ENCODE results near the gene INHBC. TPM values are rescaled to one million over a fixed set of nuclear protein-coding genes. Genes with fewer than 3 reads are reported as not detected.

The INHBC gene
- total and polyA plus RNA-seq, 3 donors from 2014 or later: 1.8 to 3.1 (median 2.1) TPM

DNA sequence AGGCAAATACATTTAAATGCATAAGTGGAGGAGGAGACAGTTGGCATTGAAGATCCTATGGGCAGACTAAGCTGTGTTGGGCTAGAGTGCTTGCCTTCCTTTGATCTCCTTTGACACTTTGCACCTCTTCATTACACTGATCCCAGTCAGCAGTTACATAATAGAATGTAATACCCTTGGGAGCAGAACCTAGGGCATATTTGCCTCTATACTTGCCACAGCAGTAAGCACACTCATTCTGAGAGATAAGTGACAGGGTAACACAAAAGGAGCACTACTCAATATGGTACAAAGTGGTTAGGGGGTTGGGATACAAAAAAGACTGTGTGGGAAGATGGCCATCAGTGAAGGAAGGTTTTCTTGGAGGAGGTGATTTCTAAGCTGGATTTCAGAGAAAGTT is 62.2 kb downstream of the INHBC start:
- Histone ChIP-seq H3K27me3 (no peaks in the 10 kb centered on the region), H3K4me3 (no peak overlapping the region), H3K27ac (no peak overlapping the region), H3K9me3 (no peaks in the 10 kb centered on the region), H3K4me1 (no peaks in the 10 kb centered on the region), H3K36me3 (ENCODE audit: low read depth, missing control alignments) (no peaks in the 10 kb centered on the region)
- TF ChIP-seq POLR2A (IDR thresholded peaks at IDR 0.05): no peak
- TF ChIP-seq, protein P1, sequence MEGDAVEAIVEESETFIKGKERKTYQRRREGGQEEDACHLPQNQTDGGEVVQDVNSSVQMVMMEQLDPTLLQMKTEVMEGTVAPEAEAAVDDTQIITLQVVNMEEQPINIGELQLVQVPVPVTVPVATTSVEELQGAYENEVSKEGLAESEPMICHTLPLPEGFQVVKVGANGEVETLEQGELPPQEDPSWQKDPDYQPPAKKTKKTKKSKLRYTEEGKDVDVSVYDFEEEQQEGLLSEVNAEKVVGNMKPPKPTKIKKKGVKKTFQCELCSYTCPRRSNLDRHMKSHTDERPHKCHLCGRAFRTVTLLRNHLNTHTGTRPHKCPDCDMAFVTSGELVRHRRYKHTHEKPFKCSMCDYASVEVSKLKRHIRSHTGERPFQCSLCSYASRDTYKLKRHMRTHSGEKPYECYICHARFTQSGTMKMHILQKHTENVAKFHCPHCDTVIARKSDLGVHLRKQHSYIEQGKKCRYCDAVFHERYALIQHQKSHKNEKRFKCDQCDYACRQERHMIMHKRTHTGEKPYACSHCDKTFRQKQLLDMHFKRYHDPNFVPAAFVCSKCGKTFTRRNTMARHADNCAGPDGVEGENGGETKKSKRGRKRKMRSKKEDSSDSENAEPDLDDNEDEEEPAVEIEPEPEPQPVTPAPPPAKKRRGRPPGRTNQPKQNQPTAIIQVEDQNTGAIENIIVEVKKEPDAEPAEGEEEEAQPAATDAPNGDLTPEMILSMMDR (IDR thresholded peaks at IDR 0.05): no peak
- intact Hi-C loops (cut with DNase I; ENCODE audit: low total_unique reads): no loop called here
- no peak for DNase-seq

DNA sequence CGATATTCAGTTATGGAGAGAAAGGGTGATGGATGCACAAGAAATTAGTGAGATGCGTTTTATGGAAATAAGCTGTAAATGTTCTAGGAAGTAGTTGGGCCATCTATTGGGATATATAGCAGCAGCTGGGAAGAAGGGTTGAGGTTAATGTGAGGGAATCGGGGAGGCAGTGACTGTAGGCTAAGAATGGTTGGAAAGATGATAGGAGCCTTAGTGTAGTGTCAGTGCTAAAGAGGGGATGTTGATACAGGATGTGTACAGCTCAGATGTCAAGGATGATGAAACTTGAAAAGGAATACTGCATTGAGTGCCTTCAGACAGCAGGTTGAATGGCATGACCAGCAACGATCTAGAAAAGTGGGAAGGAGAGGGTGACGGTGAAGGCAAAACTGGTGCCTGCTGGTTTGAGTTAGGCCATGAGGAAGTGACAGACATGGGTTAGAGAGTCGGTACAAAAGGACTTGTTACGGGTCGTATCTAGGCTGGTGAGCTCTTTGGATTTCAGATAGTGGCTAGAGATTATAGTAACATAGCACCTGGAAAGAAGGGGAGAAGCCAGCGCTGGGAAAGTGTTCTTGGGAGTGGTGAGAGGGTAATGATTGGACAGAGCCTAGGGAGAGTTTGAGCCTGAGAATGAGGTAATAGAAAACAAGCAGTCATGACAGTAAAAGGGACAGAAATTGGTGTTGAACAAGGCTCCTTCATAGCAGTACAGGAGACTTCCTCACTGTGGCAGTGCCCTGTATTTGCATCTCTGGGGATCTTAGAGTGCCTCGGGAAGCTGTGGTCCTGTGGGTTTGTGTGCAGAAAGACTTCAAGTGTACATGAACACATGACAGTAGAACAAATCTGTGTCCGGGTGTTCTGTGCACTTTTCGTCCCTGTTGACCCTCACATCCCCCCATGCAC is 62.9 kb downstream of the INHBC start:
- no peak for TF ChIP-seq POLR2A (IDR thresholded peaks at IDR 0.05)
- TF ChIP-seq, protein P1 (IDR thresholded peaks at IDR 0.05): no peak
- H3K4me1 ChIP-seq: no peaks in the 10 kb centered on the region
- WGBS, 2 donors: 89 to 92% methylated on average over 12 of the region's 12 CpGs
- no peaks in the 10 kb centered on the region for H3K9me3 ChIP-seq
- no peaks in the 10 kb centered on the region for H3K27me3 ChIP-seq
- no peak overlapping the region for H3K27ac ChIP-seq
- no peak for DNase-seq
- no peaks in the 10 kb centered on the region for H3K36me3 ChIP-seq (ENCODE audit: low read depth, missing control alignments)
- intact Hi-C loops (cut with DNase I; ENCODE audit: low total_unique reads): no loop called here
- H3K4me3 ChIP-seq: no peak overlapping the region

DNA sequence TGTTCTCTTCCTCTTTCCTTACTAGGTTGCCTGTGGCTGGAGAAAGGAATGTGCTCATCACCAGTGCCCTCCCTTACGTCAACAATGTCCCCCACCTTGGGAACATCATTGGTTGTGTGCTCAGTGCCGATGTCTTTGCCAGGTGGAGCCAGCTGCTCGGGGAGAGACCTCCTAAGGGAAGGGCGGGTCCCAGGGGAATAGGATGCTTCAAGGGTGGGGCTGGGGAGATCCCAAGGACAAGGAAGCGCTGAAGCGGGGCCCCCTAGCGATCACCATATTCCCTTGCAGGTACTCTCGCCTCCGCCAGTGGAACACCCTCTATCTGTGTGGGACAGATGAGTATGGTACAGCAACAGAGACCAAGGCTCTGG is 63.5 kb downstream of the INHBC start:
- 86% methylated on average over 9 of the region's 9 CpGs for WGBS, 2 donors
- intact Hi-C loops (cut with DNase I; ENCODE audit: low total_unique reads): no loop called here
- no peak for DNase-seq
- no peaks in the 10 kb centered on the region for H3K36me3 ChIP-seq (ENCODE audit: low read depth, missing control alignments)
- TF ChIP-seq, protein P1 (IDR thresholded peaks at IDR 0.05): no peak
- TF ChIP-seq POLR2A (IDR thresholded peaks at IDR 0.05): no peak
- H3K4me1 ChIP-seq: no peaks in the 10 kb centered on the region
- no peak overlapping the region for H3K4me3 ChIP-seq
- no peaks in the 10 kb centered on the region for H3K9me3 ChIP-seq
- H3K27ac ChIP-seq: no peak overlapping the region
- no peaks in the 10 kb centered on the region for H3K27me3 ChIP-seq

DNA sequence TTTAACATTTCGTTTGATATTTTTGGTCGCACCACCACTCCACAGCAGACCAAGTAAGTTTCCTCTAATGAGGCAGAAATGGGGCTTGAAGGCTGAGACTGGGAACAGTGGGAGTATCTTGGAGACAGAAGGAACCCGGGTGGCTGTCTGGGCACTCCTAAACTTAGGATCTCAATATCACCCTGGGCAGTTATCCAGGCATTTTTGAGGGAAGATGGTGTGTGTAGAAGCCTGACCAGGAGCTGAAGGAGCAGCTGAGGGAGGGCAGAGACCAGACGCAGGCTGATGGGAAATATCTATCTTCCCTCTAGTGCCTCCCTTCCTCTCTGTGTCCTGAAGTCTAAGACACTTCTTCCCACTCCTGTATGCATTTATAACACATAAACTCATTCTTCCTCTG is 64.0 kb downstream of the INHBC start:
- intact Hi-C loops (cut with DNase I; ENCODE audit: low total_unique reads): no loop called here
- TF ChIP-seq, protein P1 (IDR thresholded peaks at IDR 0.05): no peak
- no peak for TF ChIP-seq POLR2A (IDR thresholded peaks at IDR 0.05)
- 89 to 96% methylated on average over 4 of the region's 4 CpGs for WGBS, 2 donors
- Histone ChIP-seq H3K4me3 (no peak overlapping the region), H3K9me3 (no peaks in the 10 kb centered on the region), H3K27ac (no peak overlapping the region), H3K36me3 (ENCODE audit: low read depth, missing control alignments) (no peaks in the 10 kb centered on the region), H3K4me1 (no peaks in the 10 kb centered on the region), H3K27me3 (no peaks in the 10 kb centered on the region)
- no peak for DNase-seq

DNA sequence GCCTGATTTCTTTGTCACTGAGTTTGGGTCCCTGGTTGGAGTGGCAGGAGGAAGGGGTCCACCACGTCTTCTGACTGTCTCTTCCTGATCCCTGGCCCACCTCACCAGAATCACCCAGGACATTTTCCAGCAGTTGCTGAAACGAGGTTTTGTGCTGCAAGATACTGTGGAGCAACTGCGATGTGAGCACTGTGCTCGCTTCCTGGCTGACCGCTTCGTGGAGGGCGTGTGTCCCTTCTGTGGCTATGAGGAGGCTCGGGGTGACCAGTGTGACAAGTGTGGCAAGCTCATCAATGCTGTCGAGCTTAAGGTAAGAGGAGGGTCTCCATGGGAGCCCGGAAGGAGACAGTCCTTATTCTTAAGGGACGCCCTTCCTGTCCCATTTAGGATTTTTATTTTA is 65.6 kb downstream of the INHBC start:
- Histone ChIP-seq H3K9me3 (no peaks in the 10 kb centered on the region), H3K27me3 (no peaks in the 10 kb centered on the region), H3K4me3 (no peak overlapping the region), H3K27ac (no peak overlapping the region), H3K36me3 (ENCODE audit: low read depth, missing control alignments) (no peaks in the 10 kb centered on the region), H3K4me1 (no peaks in the 10 kb centered on the region)
- no peak for DNase-seq
- 96% methylated on average over 11 of the region's 11 CpGs for WGBS, 2 donors
- no peak for TF ChIP-seq POLR2A (IDR thresholded peaks at IDR 0.05)
- TF ChIP-seq, protein P1 (IDR thresholded peaks at IDR 0.05): no peak
- intact Hi-C loops (cut with DNase I; ENCODE audit: low total_unique reads): no loop called here

Measured in testis (tissue), 3 donors.